GM19025 (cell line): ENCODE results near the gene SIGLEC15.
"Not testable (repeated sequence)": the region's sequence is repeated elsewhere in the genome, so short reads cannot be mapped to it uniquely, and the experiment has no call there.

Experiments
- ATAC-seq: cut with Tn5 transposase; IDR thresholded peaks from one replicate; pipeline ENCODE4 v1.9.1; 2021; ENCODE audit warnings: mild to moderate bottlenecking, low read depth, moderate library complexity; ENCODE audit not compliant: unreplicated experiment

The SIGLEC15 gene, protein sequence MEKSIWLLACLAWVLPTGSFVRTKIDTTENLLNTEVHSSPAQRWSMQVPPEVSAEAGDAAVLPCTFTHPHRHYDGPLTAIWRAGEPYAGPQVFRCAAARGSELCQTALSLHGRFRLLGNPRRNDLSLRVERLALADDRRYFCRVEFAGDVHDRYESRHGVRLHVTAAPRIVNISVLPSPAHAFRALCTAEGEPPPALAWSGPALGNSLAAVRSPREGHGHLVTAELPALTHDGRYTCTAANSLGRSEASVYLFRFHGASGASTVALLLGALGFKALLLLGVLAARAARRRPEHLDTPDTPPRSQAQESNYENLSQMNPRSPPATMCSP

DNA sequence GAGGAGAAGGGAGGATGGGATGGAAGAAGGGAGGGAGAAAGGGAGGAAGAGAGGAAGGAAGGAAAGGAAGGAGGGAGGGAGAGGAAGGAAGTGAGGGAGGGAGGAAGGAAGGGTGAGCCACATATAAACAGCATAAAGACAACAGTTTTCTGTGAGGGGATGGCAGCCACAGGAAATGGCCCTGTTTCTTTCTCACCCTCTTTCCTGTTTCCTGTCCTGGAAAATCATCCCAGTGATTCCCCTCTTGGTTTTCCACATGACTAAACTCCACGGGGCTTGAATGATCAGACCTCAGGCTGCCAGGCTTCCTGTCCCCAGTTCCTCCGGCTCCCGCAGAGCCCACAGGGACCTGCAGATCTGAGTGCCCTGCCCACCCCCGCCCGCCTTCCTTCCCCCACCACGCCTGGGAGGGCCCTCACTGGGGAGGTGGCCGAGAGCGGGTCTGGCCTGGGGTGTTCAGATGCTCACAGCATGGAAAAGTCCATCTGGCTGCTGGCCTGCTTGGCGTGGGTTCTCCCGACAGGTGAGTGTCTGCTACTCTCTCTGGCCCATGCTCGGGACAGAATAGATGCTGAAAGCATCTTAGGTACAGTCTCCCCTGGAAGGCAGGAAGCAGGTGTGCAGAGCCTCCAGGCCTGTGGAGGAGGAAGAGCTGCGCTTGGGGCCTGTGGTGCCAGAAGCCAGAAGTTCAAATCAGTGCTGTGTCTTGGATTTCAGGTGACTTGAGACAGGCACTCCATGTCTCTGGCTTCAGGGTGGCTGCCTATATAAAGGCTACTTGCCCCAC is at the start of gene SIGLEC15:
TSS of gene SIGLEC15 (plus strand) at position 418 of the 787 bp plus-strand sequence. CDS start at position 472, 54 bp downstream.
- ATAC-seq = no peak

DNA sequence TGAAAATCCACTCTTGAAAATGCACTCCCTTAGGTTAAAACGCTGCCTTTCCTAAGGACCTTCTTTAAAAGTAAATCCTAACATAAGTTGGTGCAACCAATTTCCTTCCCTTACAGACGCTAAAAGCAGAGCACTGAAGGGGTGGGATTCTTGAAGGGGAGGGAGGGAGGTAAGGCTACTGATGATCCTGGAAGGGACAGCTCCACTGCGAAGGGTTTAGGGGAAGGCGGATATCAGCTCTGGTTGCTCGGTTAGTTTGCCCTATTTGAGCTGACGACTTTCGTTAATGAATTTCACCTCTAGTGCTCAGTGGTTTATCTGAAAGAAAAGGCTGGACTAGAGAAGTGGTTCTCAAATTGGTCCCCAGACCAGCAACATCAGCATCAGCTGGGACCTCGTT is 49.7 kb upstream of the SIGLEC15 start:
- ATAC-seq = no peak

DNA sequence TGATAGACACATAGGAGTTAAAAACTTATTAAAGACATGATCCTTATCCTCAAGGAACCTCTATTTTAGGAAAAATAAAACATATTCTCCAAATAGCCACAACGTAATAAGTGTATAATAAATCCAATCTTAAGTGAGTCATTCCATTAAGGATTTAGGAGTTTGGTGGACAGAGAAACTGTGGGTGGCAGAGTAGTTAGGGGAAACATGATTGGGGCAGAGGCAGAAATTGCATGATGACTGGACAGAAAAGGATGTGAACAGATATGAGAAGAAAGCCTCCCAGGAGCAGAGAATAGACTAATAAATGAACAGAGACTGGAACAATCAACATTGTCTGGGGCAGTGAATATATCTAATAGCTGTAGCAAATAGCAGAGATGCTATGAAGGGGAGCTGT is 48.1 kb upstream of the SIGLEC15 start:
- no peak for ATAC-seq

DNA sequence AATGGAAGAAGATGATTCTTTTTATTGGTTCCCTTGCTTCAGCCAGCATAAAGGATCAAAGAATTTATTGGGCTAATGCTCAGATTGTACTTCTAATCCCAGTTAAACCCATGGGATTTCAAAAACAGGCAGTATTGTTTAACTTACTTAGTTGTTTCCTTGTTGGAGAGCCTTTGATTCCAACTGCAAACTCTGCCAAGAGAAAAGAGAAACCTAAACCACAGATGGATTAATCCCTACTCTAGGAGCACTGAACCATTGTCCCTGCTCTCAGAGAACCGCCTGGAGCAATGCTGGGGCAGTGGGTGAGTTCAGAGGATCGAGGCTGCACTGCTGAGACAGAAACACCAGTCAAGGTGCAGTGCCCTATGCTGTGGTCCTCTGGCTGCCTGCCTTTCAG is 44.9 kb upstream of the SIGLEC15 start:
- ATAC-seq = no peak

DNA sequence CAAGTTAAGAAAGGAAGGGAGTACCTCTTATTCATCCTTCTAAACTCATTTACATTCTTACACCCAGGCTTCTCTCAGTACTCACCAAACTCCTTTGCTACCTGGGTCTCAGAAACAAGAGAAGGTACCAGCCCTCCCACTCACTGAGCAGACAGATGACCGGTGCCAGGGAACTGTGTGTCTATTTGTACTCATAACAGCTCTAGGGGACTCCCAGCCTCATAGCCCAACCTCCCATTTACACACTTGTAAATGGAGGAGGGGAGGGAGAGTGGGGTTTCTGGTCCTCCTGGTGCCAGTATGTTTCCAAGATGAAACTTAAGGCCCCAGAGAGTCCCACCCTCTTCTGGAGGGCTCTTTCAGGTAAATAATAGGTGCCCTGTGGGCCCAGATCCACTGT is 42.8 kb upstream of the SIGLEC15 start:
- ATAC-seq = no peak

DNA sequence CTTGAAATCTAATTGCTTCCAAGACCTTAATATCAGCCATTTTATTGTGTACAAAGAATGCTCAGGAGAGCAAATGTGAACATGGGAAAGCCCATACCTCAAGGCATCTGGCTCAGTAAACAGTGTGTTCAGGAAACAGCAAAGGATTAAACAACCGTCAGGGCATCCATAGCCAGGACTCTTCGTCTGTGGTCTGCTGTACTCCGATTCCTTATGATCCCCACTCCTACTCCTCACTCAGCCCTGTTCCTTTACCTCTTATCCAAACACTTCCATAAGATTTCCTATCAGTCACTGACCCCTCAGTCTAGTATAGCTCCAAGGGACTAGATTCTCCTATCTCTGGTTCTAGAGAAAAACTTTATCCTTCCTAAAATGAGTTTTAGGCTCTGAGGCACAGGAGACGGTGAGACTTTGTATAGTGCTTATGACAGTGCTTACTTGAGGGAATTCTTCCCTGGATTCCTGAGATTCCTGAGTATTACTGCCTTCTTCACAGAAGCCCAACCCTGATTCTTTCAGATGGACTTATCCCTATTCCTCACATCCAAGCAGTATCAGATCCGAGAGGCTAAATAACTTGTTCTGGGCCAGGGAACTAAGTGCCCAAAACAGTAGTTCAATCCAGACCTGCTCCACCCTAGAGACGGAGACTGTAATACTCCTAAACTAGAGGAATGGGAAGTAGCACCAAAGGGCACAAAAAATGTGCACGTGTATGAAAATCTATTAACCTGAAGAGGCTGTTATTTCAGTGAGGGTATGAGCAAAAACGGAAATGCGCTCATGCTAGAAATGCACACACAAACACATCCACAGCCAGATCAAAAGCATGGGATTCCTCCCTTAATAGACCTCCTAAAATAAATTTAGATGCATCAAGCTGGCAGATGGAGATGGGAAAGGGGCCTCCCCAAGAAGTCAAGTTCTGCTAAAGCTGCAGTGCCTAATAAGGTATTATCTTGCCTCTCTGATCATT is 42.1 kb upstream of the SIGLEC15 start:
- ATAC-seq = no peak

DNA sequence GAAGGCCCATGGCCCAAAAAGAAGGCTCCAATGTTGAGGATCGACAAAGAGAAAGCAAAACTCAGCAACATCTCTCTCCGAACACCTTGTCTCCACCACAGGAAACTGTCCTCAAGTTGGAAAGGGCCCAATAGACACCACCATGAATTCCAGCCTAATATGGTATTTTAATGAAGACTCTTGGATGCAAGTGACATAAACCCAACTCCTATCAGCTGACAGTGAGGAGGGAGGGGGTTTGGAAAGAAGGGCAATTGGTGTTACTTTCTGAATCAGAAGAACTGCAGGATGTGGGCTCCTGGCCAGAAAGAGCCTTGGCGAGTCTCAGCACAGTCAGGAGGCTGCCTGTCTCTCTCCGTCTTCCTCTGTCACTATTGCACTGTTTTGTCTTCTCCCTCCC is 40.3 kb upstream of the SIGLEC15 start:
- no peak for ATAC-seq

DNA sequence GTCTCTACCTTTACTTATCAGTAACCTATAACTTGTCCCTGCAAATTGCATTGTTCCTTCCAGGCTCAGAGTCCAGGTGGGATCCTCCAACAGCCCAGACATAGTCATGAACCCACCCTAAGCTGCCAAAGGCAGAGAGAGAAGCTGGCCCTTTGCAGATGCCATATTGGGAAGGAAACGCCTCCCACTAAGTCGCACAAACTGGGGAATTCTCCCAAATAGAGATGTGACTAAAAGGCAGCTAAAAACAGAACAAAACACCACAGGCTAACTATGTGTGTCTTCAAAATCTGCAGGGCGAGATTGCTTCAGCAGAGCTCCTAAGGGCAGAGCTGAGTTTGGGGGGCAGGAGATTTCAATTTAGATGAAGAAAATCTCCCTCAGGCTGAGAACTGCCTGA is 38.5 kb upstream of the SIGLEC15 start:
- no peak for ATAC-seq

DNA sequence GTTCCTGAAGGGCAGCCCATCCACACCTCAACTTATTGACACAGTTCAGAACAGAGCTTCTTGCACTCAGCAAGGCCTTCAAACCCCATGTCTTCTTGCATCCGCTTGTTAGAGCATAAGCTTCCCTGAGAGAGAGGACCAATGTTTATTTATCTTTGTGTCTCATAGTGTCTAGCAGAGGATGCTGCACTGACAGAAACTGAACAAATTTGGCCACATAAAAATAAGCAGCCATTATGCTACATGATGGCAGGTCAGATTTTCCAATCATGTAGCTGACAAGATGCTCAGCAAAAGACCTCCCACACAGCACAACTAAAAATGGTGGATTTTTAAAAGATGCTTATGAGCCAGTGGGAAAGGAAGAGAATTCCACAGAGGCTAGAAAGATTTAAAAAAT is 38.1 kb upstream of the SIGLEC15 start:
- ATAC-seq = no peak

DNA sequence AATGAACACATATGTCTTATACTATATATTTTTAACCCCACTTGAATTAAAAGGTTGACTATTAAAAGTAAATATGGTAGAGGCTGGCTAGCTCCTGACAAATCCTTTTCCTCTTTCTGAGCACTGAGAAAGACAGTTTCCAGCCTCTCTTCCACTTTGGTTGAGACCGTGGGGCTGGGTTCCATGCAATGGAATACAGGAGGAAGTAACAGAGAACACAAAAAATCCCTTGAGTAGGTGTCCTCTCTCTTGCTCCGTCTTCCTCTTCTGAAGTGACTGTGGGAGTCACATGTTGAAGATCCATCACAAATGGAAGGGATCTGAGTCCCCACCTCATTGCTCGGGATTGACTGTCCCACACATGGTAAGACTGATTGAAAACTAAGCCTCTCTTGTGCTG is 36.6 kb upstream of the SIGLEC15 start:
- no peak for ATAC-seq

DNA sequence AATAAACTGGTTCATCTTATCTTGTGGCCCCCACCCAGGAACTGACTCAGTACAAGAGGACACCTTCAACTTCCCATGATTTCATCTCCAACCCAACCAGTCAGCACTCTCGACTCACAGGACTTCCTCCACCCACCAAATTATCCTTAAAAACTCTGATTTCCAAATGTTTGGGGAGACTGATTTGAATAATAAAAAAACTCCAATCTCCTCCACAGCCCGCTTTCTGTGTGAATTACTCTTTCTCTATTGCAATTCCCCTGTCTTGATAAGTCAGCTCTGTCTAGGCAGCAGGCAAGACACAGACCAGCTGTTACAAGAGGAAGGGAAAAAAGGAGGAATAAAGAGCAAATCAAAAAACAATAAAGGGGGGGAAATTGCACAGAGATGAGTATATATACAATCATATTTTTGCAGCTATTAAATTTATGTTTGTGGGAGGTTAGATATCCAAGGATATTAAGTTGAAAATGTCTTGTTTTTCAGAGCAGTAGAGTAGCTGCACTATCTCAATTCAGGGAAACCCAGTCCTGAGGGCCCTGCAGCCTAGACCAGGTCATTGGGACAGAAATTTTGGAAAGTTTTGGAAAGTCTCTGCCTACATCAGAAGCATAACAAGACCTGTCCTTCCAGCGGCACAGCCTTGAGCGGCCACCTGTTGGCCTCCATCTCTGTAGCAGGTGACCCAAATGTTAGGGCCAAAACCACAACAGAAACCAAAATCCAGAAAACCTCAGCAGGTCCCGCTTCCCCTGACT is 32.8 kb upstream of the SIGLEC15 start:
- no peak for ATAC-seq

DNA sequence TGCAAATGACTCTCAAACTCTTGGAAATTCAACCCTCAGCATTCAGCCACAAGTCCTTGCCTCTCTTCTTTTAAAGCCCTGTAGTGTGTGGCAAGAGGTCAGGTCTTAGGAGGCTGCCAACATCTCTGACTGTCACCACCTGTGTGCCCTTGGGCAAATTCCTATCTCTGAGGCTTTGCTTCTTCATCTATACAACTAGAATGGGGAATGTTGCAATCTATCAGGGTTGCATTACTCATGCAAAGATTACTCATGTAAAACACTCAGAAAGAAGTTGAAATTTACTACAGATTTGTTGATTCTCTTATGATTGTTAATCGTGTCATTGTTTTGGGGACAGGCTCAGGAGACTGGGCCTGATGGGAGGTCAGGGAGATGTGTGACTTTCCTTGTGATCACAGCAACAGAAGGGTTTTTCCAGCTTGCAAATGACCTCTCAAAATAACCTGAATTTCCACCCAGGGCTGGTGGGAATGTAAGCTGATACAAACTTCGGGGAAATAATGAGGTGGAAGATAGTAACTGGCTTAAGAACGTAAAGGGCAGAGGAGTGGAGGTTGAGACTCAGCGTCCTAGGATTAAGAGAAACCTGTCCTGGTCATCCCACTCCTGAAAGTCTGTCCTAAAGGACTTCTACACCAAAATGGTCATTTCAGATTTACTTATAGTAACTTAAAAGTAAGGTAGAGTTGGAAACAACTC is 32.1 kb upstream of the SIGLEC15 start:
- no peak for ATAC-seq

DNA sequence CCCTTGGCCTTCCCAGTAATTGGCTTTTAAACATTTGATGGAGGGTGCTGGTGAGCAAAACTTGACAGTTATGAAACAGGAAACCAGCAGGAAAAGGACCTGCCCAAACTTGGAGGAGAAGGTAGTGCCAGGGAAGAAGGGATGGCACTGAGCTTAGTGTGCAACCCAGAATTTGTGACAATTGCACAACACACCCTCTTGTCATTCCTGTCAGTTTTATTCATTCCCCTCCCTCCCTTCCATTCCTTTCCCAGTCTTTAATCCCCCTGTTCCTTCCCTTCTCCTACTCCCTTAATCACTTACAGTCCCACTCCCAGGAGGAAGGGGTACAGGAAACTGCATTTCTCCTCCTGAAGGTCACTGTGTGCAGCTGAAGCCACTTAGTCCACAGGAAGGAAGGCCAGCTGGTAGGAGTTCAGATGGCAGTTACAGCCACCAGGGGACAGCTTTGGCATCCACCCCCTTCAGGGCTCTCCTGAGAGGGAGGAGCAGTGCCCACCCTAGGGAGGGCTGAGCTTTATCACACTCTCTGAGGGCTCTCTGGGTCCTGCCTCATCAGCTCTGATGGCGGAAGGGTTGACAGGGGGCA is 24.0 kb upstream of the SIGLEC15 start:
- ATAC-seq = no peak

DNA sequence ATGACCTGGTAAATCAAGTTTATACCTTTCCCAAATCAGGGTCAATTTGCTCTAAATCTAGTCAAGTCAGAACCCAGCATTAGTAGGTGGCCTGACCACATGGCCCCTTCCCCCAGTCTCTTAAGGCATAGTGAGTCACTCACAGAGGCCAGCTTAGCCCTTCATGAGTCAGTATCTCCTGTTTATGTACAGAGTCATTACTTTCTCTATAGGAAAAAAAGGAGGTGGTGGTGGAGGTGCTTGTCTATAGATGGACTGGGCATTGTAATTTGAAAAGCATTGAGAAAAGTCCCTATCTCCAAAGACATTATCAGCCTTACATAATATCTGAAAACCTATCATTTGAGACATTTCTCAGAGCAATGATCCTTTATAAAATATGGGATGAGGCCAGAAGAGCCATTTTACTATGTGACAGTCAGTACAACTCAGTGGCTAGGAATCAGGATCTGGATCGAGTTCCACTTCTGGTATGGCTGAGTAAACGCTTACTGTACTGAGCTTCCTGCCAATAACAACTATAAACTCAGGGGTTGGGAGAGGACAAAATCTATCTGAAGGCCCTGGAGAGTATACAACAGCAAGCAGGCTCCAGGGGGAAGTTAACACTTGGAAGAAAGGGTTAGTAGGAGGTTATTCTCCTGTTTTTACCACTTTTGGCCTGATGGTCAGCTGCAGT is 22.5 kb upstream of the SIGLEC15 start:
- no peak for ATAC-seq

DNA sequence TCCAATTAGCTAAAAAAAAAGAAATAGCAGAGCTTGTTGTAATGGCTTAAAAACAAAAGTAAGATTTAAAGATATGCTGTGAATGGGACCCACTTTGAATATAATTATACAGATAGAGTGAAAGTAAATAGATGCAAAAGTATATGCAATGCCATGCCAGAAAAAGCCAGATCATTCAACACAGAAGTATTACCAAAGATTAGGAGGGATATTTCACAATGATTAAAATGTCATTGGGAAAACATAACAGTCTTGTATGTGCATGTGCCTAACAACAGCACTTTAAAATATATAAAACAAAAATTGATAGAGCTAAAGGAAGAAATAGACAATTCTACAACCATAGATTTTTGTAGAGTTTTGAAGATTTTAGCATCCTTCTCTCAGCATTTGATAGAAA is 19.9 kb upstream of the SIGLEC15 start:
- ATAC-seq = no peak

DNA sequence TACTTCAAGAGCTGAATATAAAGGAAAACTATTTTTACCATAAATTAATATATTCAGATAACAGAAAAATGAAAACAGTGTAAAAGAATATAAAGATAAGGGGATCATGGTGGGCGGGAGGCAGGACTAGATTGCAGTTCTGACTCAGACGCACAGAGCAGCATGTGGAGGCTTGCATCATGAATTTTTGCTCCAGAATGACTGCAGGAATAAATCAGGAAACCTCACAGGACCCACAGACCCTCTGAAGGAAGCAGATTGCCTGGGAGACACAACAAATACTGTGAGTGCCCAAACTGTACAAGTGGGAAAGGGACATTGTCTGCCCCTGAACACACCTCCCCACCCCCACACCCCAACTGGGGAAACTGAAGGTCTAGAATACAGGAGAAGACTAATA is 19.2 kb upstream of the SIGLEC15 start:
- no peak for ATAC-seq

DNA sequence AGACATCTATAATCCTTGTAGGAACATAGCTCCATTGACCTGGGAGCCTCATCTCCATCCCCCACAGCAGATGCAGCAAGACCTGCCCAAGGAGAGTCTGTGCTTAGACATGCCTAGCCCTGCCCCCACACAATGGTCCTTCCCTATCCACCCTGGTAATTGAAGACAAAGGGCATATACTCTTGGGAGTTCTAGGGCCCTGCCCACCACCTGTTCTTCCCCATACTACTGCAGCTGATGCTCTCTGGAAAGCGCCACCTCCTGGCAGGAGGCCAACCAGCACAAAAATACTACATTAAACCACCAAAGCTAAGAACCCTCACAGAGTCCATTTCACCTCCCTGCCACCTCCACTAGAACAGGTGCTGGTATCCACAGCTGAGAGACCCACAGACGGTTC is 18.3 kb upstream of the SIGLEC15 start:
- not testable (repeated sequence) for ATAC-seq

DNA sequence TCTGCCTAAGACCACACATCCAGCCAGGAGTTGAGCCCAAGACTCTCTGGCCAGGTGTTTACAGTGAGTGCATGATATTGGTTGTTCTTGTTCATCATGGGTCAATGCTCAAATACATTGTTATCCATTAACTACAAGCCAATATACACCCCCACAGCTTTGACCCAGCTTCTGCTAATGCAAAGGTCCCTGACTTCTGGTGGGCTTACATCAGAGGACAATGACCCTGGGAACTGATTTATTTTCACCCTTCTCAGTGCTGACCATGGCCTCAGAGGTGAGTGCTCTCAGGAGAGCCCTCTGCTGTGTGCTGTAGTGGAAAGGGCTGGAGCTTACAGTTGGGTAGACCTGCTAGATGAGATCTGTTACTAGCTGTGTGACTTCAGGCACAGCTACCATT is 10.7 kb upstream of the SIGLEC15 start:
- not testable (repeated sequence) for ATAC-seq

DNA sequence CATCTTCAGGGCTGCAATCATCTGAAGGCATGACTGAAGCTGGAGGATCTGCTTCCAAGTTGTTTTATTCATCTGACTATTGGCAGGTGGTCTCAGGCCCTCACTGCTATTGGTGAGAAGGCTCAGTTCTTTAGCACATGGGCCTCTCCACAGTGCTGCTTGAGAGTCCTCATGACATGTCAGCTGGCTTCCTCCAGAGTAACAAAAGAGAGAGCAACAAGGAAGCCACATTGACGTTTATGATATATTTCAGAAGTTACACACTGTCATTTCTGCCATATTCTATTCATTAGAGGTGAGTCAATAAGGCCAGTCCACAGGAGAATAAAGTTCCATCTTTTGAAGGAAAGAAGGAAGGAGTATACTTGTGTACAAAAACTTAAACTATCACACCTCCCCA is 7.9 kb upstream of the SIGLEC15 start:
- ATAC-seq = no peak
